Activated naive CD4-positive, alpha-beta T cell treated with anti-CD3 and anti-CD28 coated beads, Interleukin-2, amount 50 U/mL, for 72 hours (primary cell): Measurements from ENCODE around the gene DHRS11. TPM values are rescaled to one million over a fixed set of nuclear protein-coding genes. Genes with fewer than 3 reads are reported as not detected.

Experiments used
- ATAC-seq, 2 donors: fragments of 150-1000 bp; cut with Tn5 transposase; 2 replicates each; pipeline ENCODE4 v1.10.0; 2021; ENCODE audit warnings: mild to moderate bottlenecking in 2 of 2, moderate library complexity in 2 of 2
- DNase-seq, 2 donors: peaks; one replicate each; pipeline ENCODE4 v3.0.0; 2021 to 2022; ENCODE audit warnings: low spot score in 2 of 2
- H3K27ac Mint-ChIP-seq, 2 donors: one replicate each; pipeline ENCODE4 v1.8.0; 2022; ENCODE audit warnings: mild to moderate bottlenecking in 2 of 2, mixed read lengths in 2 of 2
- H3K36me3 Mint-ChIP-seq, 2 donors: one replicate each; pipeline ENCODE4 v1.8.0; 2022; ENCODE audit warnings: mixed read lengths in 2 of 2
- H3K9me3 Mint-ChIP-seq, 2 donors: one replicate each; pipeline ENCODE4 v1.8.0; 2022; ENCODE audit warnings: mixed read lengths in 2 of 2
- total RNA-seq, 2 donors: library from RNA; stranded (reverse); gene quantifications; one replicate each; pipeline ENCODE4 v1.2.3, GENCODE V29; 2022

DHRS11 gene, protein sequence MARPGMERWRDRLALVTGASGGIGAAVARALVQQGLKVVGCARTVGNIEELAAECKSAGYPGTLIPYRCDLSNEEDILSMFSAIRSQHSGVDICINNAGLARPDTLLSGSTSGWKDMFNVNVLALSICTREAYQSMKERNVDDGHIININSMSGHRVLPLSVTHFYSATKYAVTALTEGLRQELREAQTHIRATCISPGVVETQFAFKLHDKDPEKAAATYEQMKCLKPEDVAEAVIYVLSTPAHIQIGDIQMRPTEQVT
- 1 to 10 TPM; 8.9 to 9.6 TPM for total RNA-seq

DNA sequence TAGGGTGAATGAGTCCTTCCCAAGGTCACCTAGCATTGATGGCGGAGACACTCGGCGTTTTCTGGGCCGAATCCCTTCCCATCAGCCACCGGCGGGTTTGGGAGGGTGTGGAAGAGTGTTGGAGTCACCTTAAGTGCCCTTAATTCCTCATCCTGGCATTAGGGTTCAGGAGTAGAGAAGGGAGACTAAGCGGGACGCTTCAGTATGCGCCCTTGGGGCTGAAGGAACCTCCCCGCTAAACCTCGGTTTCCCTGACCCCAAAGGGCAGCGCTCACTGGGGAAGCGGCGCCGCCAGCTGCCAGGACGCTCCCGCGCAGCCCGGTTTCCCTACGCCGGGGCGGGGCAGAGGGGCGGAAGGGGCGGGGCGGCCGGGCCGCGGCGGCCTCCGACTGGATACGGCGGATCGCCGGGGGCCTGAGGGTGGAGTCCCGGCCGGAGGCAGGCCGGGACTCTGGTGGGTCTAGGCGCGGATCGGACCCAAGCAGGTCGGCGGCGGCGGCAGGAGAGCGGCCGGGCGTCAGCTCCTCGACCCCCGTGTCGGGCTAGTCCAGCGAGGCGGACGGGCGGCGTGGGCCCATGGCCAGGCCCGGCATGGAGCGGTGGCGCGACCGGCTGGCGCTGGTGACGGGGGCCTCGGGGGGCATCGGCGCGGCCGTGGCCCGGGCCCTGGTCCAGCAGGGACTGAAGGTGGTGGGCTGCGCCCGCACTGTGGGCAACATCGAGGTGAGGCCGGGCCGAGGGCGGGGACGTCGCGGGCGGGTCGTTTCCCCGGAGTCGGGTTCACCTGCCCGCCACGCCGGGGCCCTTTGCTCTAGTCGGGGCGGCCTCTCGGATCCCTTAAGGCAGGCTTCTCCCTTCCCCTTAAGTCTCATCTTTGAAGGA, at the start of gene DHRS11:
Gene DHRS11, plus strand, starts transcription at position 446 of the 882 bp plus-strand sequence. Its CDS starts 131 bp downstream, at position 577.
- no peaks in the 10 kb centered on the region for H3K36me3 Mint-ChIP-seq
- DNase-seq (peak; percentile 82), ATAC-seq (peak; percentile 94 to 96)
- H3K27ac Mint-ChIP-seq: peak within 1 kb of the TSS; percentile 80 to 84
- H3K9me3 Mint-ChIP-seq: no peaks in the 10 kb centered on the region

DNA sequence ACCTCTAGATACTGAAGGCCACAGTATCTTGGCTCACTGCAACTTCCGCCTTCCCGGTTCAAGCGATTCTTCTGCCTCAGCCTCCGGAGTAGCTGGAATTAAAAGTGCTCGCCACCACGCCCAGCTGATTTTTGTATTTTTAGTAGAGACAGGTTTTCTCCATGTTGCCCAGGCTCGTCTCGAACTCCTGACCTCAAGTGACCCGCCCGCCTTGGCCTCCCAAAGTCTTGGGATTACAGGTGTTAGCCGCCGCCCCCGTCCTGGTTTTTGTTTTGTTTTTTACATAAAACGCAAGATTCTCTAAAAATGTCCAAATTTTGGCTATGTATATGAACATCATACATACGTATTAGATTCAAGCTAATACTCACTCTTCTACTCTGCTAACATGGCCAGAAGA, 48.9 kb upstream of the DHRS11 start:
- DNase-seq (no peak), ATAC-seq (no peak)
- peaks cover 26% of the 10 kb centered on the region in 2 donors for H3K36me3 Mint-ChIP-seq
- peak overlapping the region in 1 of 2 donors; percentile 9 for H3K27ac Mint-ChIP-seq
- H3K9me3 Mint-ChIP-seq: no peaks in the 10 kb centered on the region

DNA sequence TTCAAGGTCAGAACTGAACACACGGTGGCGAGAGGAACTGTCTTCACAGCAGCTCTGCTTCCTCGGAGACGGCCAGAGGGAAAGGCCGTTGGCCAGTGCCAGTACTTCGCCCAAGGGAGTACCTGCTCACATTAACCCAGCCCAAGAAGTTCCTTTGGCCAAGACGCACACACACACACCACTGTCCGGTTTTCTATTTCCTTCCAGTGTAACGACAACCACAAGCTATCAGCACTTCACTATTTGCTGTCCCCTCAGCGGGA, 47.7 kb upstream of the DHRS11 start:
- peaks cover 23 to 27% of the 10 kb centered on the region in 2 donors for H3K36me3 Mint-ChIP-seq
- DNase-seq (no peak), ATAC-seq (no peak)
- H3K9me3 Mint-ChIP-seq: no peaks in the 10 kb centered on the region
- H3K27ac Mint-ChIP-seq: peak overlapping the region; percentile 95 to 99

DNA sequence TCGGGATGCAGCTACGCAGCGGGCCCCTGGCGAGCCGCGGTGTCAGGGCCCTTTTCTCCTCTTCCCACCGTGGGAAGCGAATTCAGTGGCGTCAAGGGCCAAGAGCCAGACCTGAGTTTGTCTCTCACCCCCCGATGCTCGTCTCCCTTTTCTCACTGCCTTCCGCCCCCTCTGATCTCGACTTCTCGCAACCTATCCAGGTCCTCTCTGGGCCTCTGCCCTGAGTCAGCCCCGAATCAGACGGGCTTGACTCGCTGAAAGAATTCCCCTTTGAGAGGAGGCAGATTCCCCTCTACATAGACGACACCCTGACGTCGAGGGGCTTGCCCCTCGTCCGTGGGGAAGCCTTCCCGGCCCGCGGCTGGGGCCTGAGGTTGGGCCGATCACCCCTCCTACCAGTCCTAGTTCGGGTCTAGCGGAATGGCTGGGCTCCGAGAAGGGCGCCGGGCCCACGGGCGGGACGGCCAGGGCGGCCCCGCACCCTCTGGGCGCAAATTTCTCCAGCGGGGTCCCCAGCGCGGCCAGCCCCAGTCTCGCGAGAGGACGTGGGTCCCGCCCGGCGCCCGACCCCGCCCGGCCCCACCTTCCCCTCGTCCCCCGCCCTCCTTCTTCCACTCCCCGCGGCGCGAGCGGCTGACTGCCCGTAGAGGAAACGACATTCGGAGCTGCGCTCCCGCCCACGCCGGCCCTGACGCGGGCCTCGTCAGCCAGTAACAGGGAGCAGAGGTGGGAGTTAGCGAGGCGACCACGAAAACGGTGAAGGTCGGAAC, 47.2 kb upstream of the DHRS11 start, which contains the start of gene GGNBP2:
Gene GGNBP2, plus strand, starts transcription at position 613 of the 770 bp plus-strand sequence. CDS start 806 bp downstream, outside the sequence.
- ATAC-seq (peak; percentile 72 to 80), DNase-seq (peak; percentile 92 to 94)
- Mint-ChIP-seq H3K36me3 (peaks cover 23 to 27% of the 10 kb centered on the region in 2 donors), H3K9me3 (no peaks in the 10 kb centered on the region), H3K27ac (peak within 1 kb of the TSS; percentile 95 to 99)

DNA sequence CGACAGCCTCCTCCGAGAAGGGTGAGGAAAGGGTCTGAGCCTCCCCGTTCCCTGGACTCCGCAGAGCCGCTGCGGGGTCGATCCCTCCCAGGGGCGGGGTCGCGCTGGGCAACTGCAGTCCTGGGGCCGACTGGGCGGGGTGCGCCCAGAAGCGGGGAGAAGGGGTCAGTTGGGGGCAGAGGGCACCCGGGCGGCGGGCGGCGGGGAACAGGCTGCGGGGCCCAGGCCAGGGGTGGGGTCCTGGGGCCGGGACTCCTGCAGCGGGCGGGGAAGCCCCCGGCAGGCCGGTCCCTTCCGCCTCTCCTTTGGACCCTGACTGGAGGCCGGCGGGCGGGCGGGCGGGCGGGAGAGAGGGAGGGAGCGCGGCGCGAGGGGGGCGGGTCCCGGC, 46.6 kb upstream of the DHRS11 start:
- no peak for DNase-seq
- no peak for ATAC-seq
- no peaks in the 10 kb centered on the region for H3K9me3 Mint-ChIP-seq
- H3K36me3 Mint-ChIP-seq: peaks cover 23% of the 10 kb centered on the region in 2 donors
- H3K27ac Mint-ChIP-seq: peak overlapping the region; percentile 95 to 96

DNA sequence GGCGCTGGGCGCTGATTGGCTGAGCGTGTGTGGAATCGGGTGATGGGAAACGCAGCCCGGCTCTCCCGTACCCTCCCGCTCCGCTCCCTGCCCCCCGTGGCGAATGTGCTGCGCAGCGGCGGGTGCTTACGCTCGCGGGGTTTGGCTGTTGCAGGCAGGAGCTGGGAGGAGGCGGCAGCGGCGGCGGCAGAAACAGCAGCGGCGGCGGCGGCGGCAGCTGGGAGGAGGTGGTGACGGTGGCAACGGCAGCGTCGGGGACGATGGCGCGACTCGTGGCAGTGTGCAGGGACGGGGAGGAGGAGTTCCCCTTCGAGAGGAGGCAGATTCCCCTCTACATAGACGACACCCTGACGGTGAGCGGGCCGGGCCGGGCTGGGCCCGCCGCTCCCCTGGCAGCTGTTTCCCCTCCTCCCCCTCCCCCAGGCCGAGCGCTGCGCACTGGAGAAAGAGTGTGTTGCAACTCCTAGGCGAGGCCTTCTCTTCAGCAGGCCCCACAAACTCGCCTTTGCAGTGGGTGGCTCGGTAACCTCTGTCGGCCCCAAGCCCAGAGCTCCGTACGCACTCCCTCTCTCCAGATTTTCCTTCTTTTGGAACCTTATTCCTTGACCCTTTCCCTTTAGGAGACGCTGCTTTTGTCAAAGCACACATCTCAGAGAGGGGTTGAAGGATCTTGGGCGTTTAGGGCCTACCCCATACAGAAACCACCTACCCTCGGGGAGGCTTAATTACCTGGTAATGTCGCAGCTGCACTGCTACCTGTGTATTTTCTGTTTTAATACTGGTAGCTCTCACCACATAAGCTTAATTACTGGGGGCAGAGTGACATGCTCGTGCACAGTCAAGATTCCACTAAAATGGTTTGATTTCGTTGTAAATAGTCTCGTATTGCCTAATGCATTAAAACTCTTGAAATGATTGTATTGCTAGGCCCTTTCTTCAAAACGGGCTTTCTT, 45.9 kb upstream of the DHRS11 start:
- ATAC-seq: peak; percentile 71 to 87
- H3K27ac Mint-ChIP-seq: peak overlapping the region; percentile 95 to 96
- peak; percentile 92 to 97 for DNase-seq
- H3K9me3 Mint-ChIP-seq: no peaks in the 10 kb centered on the region
- peaks cover 23% of the 10 kb centered on the region in 2 donors for H3K36me3 Mint-ChIP-seq

DNA sequence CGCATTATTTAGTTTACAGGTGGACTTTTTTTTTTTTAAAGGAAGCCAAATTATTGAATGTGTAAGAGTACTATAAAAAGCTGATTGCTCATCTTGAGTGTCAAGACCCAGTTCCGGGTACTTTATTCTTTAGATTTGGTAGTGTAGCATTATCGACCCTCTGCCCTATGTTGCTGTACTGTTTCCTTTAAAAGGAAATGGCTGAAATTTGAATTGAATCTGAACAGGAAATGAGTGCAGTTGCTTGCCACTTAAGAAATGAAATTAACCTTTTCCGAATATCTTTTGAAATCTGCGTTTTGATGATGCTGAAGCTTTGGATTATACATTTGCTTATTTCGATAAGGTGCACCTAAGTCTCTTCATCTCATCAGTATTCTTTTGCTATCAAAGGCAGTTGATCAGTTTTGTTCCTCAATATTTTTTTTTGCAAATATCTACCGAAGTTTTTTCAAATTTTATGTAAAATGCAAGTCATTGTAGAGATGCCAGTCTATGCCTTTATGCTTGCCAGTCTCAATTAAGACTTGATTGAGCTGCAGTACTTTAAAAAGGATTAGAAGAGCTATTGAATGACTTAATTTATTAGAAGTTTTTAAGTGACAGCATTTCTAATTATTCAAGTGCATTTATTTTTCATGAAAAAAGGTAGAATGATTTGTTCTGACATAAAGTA, 45.1 kb upstream of the DHRS11 start:
- DNase-seq (no peak), ATAC-seq (no peak)
- Mint-ChIP-seq H3K9me3 (no peaks in the 10 kb centered on the region), H3K36me3 (peaks cover 23% of the 10 kb centered on the region in 2 donors), H3K27ac (peak overlapping the region; percentile 95 to 96)

DNA sequence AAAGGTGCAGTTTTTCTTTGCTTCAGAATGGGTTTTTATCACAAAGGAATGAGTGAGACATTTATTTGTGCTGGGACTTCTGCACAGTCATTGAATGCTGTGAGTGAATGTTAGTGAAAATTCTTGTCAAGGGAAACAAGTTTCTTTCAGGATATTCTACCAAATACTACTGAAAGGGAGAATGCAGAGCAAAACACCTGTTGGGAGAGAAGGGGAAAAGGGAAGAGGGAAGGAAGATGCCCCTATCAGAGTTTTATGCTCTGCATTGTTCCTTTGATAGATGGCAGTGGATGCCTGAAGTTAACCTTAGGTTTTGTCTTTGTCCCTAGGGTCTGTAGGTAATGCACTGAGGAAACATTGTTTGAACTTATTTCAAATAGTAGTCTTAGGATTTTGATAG, 43.9 kb upstream of the DHRS11 start:
- Mint-ChIP-seq H3K9me3 (no peaks in the 10 kb centered on the region), H3K27ac (peak overlapping the region; percentile 88 to 95), H3K36me3 (peaks cover 23% of the 10 kb centered on the region in 2 donors)
- DNase-seq (no peak), ATAC-seq (no peak)

DNA sequence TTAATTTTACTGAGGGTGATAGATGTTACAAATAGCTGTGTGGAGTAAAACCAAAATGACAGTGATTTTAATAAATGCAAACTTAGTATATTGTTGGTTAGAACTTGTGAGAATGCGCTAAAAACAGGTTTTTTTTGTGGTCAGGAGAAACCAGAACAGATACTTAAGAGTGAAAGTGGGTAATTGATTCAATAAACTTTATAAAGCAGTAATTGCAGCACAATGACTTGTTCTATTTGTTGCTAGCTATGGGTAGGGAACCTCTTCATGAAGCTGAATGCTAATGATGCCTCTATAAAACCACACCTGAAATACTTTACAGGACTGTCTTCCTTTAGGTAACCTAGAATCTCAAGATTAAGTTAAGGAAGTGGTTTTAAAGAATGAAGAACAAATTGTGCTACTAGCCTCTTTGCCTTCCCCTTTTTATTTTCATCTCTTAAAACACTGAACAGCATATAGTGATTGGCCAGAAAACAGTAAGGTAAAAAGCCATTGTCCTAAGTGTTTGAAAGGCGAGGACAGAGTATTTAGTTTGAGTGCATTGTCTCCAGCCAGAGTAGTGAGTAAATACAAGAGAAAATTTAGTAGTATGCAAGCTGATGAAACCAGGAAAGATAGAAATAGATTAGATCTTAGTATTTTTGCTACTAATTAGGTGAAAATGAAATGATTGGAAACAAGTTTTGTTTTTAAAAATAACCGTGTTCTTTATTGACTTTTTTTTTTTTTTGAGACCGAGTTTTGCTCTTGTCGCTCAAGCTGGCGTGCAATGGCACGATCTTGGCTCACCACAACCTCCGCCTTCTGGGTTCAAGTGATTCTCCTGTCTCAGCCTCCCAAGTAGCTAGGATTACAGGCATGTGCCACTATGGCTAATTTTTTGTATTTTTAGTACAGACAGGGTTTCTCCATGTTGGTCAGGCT, 40.9 kb upstream of the DHRS11 start:
- DNase-seq (no peak), ATAC-seq (peak in 1 of 2 donors; percentile 47)
- Mint-ChIP-seq H3K36me3 (peaks cover 14 to 32% of the 10 kb centered on the region in 2 donors), H3K9me3 (no peaks in the 10 kb centered on the region), H3K27ac (peak overlapping the region in 1 of 2 donors; percentile 87)

DNA sequence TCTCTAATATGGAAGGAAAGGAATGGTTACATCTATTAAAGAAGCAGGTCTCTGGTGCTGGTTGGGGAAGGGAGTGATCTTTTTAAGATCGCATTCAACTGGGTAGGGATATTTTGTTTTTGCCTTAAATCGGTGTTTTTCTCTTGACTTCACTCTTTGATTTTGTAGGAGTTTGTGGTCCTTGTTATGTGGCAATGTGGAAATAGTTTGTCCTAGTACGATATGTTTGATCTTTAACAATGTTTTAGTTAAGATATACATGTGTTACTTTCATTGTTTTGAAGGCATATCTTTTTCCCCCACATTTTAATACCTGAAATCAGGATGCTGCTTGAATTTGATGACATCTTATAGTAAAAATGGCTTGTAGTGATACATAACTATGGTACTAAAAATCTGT, 38.2 kb upstream of the DHRS11 start:
- Mint-ChIP-seq H3K9me3 (no peaks in the 10 kb centered on the region), H3K36me3 (peaks cover 10 to 27% of the 10 kb centered on the region in 2 donors), H3K27ac (peak overlapping the region in 1 of 2 donors; percentile 89)
- ATAC-seq (peak in 1 of 2 donors; percentile 36), DNase-seq (no peak)

DNA sequence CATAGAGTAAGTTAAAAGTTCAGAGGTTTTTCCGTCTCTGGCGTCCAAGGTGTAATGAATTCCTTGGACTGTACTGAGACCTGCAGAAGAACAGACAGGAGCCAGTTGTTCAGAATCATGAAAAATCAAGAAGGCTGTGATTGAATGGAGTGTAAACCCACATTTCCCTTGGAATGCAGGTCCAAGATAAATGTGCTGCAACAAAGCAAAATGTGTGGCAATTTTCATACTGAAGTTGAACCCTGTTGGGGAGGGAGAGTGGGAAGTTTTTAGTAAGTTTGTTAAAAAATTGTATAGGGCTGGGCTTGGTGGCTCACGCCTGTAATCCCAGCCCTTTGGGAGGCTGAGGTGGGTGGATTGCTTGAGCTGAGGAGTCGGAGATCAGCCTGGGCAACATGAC, 25.6 kb upstream of the DHRS11 start:
- Mint-ChIP-seq H3K27ac (no peak overlapping the region), H3K9me3 (no peaks in the 10 kb centered on the region), H3K36me3 (peaks cover 0 to 5% of the 10 kb centered on the region in 2 donors)
- ATAC-seq (no peak), DNase-seq (no peak)

DNA sequence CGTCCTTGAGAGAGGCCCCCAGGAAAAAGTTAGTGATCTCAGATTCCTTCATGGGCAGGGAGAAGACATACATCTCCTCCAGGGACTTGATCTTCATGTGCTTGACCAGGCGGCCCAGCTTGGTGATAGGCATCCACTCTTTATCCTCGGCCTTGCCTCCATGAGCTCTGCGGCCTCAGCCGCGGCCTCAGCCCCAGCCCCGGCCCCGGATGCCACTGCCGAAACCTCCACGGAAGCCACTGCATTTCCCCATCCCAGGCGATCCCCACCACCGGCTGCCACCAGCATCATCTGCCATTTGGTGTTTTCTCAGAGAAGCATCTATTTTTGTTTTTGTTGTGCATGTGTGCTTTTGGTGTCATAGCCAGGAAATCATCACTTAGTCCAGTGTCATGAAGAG, 16.7 kb upstream of the DHRS11 start:
- DNase-seq: no peak
- H3K36me3 Mint-ChIP-seq: peaks cover 9 to 14% of the 10 kb centered on the region in 2 donors
- H3K9me3 Mint-ChIP-seq: no peaks in the 10 kb centered on the region
- peak overlapping the region in 1 of 2 donors; percentile 15 for H3K27ac Mint-ChIP-seq
- no peak for ATAC-seq

DNA sequence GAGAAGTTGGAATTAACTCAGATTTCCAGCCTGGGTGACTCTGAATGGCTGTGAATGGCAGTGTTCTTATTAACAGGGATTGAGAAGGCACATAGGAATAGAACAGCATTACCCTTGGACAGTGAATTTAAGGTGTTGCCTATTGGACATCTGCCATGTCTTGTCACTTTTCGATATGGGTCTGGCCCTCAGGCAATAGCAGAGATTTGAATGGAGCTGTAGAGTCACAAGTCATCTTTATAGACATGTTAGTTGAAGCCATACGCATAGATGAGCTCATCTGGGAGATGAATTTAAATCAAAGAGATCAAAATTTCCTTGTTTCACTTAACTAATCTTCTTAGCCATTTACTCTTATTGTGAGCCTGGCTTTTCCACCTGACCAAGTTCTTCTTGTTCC, 14.9 kb upstream of the DHRS11 start:
- no peak for ATAC-seq
- peaks cover 9 to 17% of the 10 kb centered on the region in 2 donors for H3K36me3 Mint-ChIP-seq
- H3K27ac Mint-ChIP-seq: no peak overlapping the region
- no peaks in the 10 kb centered on the region for H3K9me3 Mint-ChIP-seq
- DNase-seq: no peak

DNA sequence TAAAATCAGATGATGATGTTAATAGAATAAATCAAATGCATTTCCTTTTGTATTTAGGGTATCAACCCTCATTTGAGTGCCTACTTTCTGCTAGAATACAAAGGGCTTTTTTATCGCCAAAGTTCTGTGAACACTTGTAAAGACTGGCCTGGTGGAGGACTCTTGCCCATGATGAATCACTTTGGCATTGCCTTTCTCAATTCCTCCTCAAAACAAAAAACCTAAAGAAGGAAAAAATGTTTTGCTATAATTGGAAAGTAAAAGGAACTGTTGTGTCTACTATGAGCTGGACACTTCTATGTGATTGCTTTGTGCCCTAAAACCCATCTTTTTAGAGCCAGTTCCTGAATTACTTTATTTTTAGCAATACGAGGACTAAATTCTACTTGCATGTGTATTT, 13.0 kb upstream of the DHRS11 start:
- Mint-ChIP-seq H3K9me3 (no peaks in the 10 kb centered on the region), H3K27ac (no peak overlapping the region), H3K36me3 (peaks cover 9 to 20% of the 10 kb centered on the region in 2 donors)
- no peak for ATAC-seq
- DNase-seq: no peak
